ENCODE results near the gene C12orf57. TPM values are rescaled to one million over a fixed set of nuclear protein-coding genes. Genes with fewer than 3 reads are reported as not detected.

C12orf57 gene
- total RNA-seq, 3 donors from 2014 or later (not counting 1 experiment from before 2014, with no cell fraction given) = 125 to 157 (median 126) TPM

- no CpG with 5 or more reads among the region's 1 CpG for WGBS (ENCODE audit: insufficient coverage)
- no peak overlapping the region for H3K27ac ChIP-seq (ENCODE audit: low read length)
- peaks cover 25 to 33% of the 10 kb centered on the region in 2 donors for H3K4me1 Mint-ChIP-seq
These were observed 11.1 kb upstream of the C12orf57 start for GRCh38 chr12:6932766-6933165.

GRCh38 chr12:6934110-6934509, 9.7 kb upstream of the C12orf57 start:
- Histone ChIP-seq H3K27ac (ENCODE audit: low read length) (no peak overlapping the region), H3K4me1 (ENCODE audit: control insufficient read depth, insufficient read depth, low read length) (peaks cover 31% of the 10 kb centered on the region), H3K9me3 (ENCODE audit: control insufficient read depth, insufficient read depth, low read length) (no peaks in the 10 kb centered on the region), H3K4me3 (ENCODE audit: low read length) (no peak overlapping the region), H3K36me3 (ENCODE audit: control insufficient read depth, insufficient read depth, low read length) (peaks cover 4% of the 10 kb centered on the region), H3K27me3 (ENCODE audit: control insufficient read depth, insufficient read depth, low read length) (no peaks in the 10 kb centered on the region)
- H3K4me1 Mint-ChIP-seq = peaks cover 23 to 34% of the 10 kb centered on the region in 2 donors
- no peaks in the 10 kb centered on the region for H3K36me3 Mint-ChIP-seq
- H3K9me3 Mint-ChIP-seq = no peaks in the 10 kb centered on the region
- H3K4me3 Mint-ChIP-seq = peak overlapping the region; percentile 28
- DNase-seq = no peak
- no peak for ATAC-seq
- WGBS (ENCODE audit: insufficient coverage) = 87% methylated on average over 5 of the region's 8 CpGs
- TF ChIP-seq, protein P1, sequence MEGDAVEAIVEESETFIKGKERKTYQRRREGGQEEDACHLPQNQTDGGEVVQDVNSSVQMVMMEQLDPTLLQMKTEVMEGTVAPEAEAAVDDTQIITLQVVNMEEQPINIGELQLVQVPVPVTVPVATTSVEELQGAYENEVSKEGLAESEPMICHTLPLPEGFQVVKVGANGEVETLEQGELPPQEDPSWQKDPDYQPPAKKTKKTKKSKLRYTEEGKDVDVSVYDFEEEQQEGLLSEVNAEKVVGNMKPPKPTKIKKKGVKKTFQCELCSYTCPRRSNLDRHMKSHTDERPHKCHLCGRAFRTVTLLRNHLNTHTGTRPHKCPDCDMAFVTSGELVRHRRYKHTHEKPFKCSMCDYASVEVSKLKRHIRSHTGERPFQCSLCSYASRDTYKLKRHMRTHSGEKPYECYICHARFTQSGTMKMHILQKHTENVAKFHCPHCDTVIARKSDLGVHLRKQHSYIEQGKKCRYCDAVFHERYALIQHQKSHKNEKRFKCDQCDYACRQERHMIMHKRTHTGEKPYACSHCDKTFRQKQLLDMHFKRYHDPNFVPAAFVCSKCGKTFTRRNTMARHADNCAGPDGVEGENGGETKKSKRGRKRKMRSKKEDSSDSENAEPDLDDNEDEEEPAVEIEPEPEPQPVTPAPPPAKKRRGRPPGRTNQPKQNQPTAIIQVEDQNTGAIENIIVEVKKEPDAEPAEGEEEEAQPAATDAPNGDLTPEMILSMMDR (IDR thresholded peaks at IDR 0.05) = no peak
- peak overlapping the region; percentile 50 to 90 for H3K27ac Mint-ChIP-seq
- intact Hi-C loops (cut with micrococcal nuclease) = no loop called here
- H3K27me3 Mint-ChIP-seq (ENCODE audit: low read depth in 2 of 2) = no peaks in the 10 kb centered on the region

More at GRCh38 chr12:6932766-6933165, 11.1 kb upstream of the C12orf57 start:
- Mint-ChIP-seq H3K9me3 (no peaks in the 10 kb centered on the region), H3K4me3 (no peak overlapping the region), H3K36me3 (no peaks in the 10 kb centered on the region), H3K27ac (peak overlapping the region in 1 of 2 donors; percentile 72), H3K27me3 (ENCODE audit: low read depth in 2 of 2) (no peaks in the 10 kb centered on the region)
- H3K4me3 ChIP-seq (ENCODE audit: low read length) = no peak overlapping the region
- TF ChIP-seq, protein P1 (IDR thresholded peaks at IDR 0.05) = no peak
- DNase-seq (peak in 1 of 2 donors; percentile 47), ATAC-seq (no peak)
- no peaks in the 10 kb centered on the region for H3K27me3 ChIP-seq (ENCODE audit: control insufficient read depth, insufficient read depth, low read length)
- peaks cover 31% of the 10 kb centered on the region for H3K4me1 ChIP-seq (ENCODE audit: control insufficient read depth, insufficient read depth, low read length)
- intact Hi-C loops (cut with micrococcal nuclease) = no loop called here
- peaks cover 4% of the 10 kb centered on the region for H3K36me3 ChIP-seq (ENCODE audit: control insufficient read depth, insufficient read depth, low read length)
- H3K9me3 ChIP-seq (ENCODE audit: control insufficient read depth, insufficient read depth, low read length) = no peaks in the 10 kb centered on the region

DNA sequence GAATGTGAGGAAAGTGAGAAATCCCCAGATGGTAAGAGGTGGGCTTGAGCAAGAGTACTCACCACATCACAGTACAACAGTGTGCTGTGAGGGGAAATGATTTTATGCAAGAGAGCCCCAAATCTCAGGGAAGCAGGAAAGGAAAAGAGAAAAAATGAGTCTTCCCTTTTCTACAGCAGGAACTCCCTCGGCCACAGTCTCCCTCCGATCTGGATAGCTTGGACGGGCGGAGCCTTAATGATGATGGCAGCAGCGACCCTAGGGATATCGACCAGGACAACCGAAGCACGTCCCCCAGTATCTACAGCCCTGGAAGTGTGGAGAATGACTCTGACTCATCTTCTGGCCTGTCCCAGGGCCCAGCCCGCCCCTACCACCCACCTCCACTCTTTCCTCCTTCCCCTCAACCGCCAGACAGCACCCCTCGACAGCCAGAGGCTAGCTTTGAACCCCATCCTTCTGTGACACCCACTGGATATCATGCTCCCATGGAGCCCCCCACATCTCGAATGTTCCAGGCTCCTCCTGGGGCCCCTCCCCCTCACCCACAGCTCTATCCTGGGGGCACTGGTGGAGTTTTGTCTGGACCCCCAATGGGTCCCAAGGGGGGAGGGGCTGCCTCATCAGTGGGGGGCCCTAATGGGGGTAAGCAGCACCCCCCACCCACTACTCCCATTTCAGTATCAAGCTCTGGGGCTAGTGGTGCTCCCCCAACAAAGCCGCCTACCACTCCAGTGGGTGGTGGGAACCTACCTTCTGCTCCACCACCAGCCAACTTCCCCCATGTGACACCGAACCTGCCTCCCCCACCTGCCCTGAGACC, 8.2 kb upstream of the C12orf57 start:
- H3K9me3 Mint-ChIP-seq = no peaks in the 10 kb centered on the region
- no peaks in the 10 kb centered on the region for H3K27me3 ChIP-seq (ENCODE audit: control insufficient read depth, insufficient read depth, low read length)
- no peak for DNase-seq
- intact Hi-C loops (cut with micrococcal nuclease) = no loop called here
- TF ChIP-seq, protein P1 (IDR thresholded peaks at IDR 0.05) = no peak
- peak overlapping the region; percentile 33 for H3K4me3 Mint-ChIP-seq
- peak overlapping the region; percentile 50 to 90 for H3K27ac Mint-ChIP-seq
- no peaks in the 10 kb centered on the region for H3K36me3 Mint-ChIP-seq
- H3K4me1 Mint-ChIP-seq = peaks cover 11 to 32% of the 10 kb centered on the region in 2 donors
- no peaks in the 10 kb centered on the region for H3K9me3 ChIP-seq (ENCODE audit: control insufficient read depth, insufficient read depth, low read length)
- no peak for ATAC-seq
- H3K4me3 ChIP-seq (ENCODE audit: low read length) = no peak overlapping the region
- H3K4me1 ChIP-seq (ENCODE audit: control insufficient read depth, insufficient read depth, low read length) = peaks cover 27% of the 10 kb centered on the region
- no peaks in the 10 kb centered on the region for H3K27me3 Mint-ChIP-seq (ENCODE audit: low read depth in 2 of 2)
- peaks cover 4% of the 10 kb centered on the region for H3K36me3 ChIP-seq (ENCODE audit: control insufficient read depth, insufficient read depth, low read length)
- 89% methylated on average over 14 of the region's 14 CpGs for WGBS (ENCODE audit: insufficient coverage)
- H3K27ac ChIP-seq (ENCODE audit: low read length) = no peak overlapping the region
